IPS-NIHi7 (cell line): ENCODE measurements around the gene SLC7A6.
A peak's percentile ranks its signal among the peaks of the same experiment; 100 is the strongest.

ENCODE experiments used
- DNase-seq: peaks from one replicate; pipeline ENCODE4 v3.0.0; 2012; ENCODE audit warnings: mixed read lengths; ENCODE audit errors: extremely low spot score

SLC7A6 gene

DNA sequence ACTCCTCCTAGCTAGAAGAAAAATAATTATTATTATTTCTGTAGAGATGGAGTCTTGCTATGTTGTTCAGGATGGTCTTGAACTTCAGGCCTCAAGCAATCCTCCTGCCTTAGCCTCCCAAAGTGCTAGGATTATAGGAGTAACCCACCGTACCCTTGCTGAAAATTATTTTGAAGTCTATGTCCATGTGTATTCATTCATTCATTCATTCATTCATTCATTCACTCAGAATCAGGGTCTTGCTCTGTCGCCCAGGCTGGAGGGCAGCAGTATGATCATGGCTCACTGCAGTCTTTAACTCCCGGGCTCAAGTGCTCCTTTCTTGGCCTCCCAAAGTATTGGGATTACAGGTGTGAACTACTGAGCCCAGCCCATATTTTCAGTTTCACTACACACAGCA, 42.3 kb downstream of the SLC7A6 start:
- no peak for DNase-seq

DNA sequence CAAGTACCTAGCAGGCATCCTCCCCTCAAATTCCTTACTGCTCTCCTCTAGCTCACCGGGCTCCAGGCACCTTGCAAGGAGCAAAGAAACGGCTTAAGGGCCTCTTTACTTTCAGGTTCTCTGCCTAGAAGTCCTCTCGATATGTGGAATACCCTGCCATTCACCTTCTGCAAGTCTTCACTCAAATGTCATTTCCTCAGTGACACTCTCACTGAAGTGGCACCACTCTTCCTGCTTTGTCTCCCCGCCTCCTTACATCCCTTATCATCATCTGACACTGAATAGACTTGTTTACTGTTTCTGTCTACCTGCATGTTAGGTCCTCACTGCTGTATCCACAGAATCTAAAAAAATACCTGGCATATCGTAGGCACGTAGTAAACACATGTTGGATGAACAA, 45.5 kb downstream of the SLC7A6 start:
- no peak for DNase-seq

DNA sequence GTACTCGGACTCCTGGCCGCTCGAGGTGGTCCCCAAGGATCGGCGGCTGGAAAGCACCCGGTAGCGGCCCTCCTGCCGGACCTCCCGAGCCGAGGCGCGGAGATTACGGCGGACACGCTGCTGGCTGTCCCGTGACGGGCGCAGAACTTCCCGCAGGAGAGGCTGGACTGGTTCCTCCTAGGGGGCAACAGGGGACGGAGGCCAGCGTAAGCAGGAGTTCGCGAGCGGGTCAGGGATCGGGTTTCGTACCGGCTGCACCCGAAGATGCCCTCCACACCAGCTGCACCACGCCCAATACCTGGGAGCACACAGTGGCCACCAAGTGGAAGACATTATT, 46.1 kb downstream of the SLC7A6 start:
- DNase-seq, result peak; percentile 74

DNA sequence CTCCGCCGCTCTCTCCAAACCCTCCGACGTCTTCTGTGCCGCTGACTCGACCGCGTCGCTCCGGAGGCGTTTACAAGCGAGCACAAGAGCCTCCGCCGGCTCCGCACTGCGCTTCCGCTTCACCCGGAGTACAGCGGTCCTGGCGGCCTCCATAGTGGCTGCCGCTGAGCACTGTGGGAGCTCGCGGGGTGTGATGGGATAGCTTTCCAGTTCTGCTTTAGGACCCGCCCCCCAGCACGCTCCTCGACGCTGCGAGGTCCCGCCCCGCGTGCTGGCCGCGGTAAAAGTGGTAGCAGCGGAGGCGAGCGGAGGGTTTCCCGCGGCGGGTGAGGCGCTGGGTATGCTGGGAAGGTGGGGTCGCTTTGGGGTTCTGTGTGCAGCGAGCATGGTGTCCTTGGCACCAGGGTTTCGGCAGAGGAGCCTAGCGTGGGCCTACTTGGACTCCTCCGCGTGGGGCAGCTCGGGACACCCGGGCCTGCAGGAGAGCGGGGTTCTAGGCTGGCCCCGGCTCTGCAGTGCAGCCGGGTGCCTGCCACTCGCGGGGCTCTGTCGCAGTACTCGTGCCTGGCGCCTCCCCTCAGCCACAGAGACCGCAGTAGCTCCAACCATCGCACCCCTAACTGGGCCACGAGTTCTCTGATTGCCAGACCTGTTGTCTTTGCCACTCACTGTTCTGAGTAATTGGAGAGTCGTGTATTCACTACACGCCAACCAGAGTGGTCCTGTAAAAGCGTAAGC, 46.6 kb downstream of the SLC7A6 start, which contains the start of the genes PRMT7 and SLC7A6OS:
Gene PRMT7 (plus strand): TSS at position 246 of the 738 bp plus-strand sequence. CDS start 4,961 bp downstream, outside the sequence.
Gene SLC7A6OS (minus strand): TSS at position 173 of the 738 bp plus-strand sequence. CDS start 20 bp downstream, at position 153.
- DNase-seq, result peak; percentile 99

DNA sequence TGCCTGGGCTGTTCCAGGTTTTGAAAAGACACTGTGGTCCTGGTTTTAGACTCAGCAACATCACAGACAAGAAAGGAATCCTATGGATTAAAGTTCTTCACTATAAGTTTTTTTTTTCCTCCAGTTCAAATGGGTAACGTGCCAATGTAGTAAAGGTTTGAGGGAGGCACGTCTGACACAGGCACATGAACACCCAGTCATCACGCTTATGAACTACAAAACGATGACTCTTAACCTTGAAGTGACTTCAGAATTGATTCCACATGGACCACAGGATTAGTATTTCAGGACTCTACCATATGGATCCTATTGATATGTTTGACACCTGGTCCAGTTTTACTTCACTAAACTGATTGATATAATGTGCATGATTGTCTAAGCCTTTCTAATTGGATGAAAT, 48.8 kb downstream of the SLC7A6 start:
- no peak for DNase-seq

DNA sequence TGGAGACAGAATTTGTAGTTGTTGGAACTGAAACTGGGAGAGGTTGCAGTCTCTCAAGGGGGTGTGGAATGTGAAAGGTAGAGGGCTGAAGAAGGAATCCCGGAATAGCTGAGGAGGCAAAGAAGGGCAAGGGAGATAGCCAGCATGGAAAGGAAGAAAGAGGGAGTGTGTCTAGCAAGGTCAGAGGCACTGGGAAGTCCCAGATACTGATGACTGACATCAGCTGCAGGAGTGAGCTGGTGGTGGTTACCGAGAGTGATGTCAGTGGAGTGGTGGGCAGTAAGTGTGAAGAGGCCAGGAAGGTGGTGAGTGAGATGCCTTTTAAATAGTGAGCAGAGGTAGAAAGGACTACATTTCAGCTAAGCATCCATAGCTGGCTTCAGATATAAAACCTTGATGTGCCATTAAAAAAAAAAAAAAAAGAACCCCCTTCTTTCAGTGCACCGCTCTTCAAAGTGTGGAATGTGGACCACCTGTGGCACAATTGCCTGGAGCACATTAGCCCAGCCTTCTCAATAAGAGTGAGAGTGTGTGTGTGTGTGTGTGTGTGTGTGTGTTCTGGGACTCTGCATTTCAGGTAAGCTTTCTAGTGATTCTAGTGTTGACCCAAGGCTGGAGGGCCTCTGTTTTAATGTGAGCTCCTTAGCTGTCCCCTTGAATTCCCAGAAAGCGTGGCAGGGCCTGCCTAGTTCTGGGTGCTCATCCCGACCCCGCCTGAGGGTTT, 55.0 kb downstream of the SLC7A6 start:
- DNase-seq, result no peak

DNA sequence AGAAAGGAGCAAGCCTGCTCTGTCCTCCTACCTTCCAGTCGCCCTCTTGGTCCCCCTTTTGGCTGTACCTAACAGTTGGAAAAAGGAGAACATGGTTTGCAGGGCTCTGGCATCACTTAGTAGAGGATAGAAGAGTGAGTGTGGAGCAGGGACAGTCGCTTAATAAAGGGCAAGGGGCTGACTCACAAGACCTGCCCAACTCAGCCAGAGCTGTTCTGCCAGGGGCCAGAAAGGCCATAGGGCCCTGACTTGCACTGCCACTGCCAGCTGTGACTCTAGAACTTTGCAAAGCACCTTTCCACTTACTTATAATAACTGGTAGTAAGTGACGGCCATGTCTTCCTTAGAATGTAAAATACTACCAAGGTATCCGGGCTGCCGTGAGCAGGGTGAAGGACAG, 60.0 kb downstream of the SLC7A6 start:
- DNase-seq, result no peak

DNA sequence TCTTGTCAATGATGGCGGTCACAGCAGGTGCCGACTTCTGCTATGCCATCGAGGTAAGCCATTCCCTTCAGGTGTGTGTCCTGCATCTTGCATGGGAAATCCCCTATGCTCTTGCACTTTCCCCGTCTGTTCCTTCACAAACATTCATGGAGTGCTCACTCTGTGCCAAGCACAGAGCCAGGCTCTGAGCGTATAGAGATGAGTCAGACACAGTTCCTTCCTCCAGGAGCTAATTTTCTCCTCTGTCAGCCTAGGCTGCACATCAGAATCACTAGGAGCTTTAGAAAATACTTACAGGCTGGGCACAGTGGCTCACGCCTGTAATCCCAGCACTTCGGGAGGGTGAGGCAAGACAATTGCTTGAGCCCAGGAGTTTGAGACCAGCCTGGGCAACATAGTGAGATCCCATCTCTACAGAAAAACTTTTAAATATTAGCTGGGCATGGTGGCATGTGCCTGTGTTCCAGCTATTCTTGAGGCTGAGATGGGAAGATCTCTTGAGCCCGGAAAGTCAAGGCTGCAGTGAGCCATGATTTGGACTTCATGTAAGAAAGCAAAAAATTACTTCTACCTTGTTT, 60.5 kb downstream of the SLC7A6 start:
- no peak for DNase-seq

DNA sequence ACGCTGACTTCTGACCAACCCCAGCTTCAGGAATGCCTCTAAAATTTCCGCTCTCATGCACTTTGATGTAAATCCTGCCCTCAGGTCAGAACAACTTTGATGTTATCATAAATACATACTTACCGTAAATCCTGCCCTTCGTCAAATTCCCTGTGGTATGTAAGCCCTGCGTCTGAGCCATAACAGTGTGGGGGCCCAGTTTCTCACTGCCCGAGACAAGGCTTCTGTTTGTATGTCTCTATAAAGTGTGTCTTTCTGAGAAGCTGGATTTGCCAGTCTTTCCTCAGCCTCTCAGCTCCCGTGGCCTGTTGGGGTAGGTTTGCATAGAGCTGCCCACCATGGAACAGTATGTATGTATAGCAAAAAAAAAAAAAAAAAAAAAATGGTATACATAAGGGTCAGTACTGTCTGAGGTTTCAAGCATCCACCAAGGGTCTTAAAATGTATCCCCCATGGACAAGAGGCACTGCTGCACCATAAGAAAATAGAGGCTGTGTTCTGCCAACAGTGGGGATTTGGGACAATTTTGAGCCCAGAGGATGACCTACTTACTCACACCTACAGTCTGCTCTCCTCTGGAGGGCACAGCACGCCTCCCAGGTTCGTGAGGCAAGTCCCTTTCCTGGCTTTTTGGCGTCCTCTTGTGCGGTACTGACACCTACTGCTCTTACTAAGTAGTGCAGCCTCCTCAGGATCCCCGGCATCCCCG, 64.0 kb downstream of the SLC7A6 start:
- peak; percentile 96 for DNase-seq

DNA sequence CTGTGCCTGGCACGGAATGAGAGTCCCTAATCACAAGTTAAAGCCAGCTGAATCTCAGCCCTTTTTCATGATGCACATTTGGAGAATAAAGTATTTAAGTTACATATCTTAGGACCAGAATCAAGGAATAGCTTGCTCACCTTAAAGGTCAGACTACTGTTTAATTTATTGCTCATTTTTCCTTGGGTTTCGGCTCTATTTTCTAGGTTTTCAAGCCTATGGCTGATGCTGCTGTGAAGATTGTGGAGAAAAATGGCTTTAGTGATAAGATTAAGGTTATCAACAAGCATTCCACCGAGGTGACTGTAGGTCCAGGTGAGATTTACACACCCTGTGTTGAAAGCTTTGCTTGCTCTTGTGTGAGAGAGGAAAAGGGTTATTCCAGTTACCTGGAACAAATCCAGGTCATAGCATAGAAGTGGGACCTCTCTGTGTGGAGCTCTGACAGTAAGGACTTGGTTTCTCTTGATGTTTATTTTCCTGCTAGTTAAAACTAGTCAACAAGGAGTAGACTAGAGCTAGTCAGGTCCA, 64.6 kb downstream of the SLC7A6 start:
- no peak for DNase-seq

DNA sequence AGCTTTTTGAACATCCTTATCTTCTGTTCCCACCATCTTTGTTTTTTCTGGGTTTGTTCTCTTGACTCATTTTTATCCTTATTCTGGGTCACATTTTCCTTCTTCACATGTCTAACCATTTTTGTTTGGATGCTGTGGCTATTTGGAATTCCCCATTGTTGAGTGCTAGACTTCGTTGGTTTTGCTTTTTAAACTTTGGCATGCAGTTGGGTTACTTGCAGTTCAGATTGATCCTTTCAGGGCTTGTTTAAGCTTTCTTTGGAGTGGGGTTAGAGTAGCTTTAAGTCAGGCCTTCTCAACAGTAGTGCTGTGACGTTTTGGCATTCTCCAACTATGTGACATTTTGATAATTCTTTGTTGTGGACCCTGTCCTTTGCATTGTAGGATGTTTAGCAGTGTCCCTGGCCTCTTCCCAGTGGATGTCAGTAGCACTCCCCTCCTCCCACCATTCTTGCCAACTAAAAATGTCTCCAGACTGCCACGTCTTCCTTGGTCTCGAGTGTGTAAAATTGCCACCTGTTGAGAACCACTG, 67.6 kb downstream of the SLC7A6 start:
- no peak for DNase-seq

DNA sequence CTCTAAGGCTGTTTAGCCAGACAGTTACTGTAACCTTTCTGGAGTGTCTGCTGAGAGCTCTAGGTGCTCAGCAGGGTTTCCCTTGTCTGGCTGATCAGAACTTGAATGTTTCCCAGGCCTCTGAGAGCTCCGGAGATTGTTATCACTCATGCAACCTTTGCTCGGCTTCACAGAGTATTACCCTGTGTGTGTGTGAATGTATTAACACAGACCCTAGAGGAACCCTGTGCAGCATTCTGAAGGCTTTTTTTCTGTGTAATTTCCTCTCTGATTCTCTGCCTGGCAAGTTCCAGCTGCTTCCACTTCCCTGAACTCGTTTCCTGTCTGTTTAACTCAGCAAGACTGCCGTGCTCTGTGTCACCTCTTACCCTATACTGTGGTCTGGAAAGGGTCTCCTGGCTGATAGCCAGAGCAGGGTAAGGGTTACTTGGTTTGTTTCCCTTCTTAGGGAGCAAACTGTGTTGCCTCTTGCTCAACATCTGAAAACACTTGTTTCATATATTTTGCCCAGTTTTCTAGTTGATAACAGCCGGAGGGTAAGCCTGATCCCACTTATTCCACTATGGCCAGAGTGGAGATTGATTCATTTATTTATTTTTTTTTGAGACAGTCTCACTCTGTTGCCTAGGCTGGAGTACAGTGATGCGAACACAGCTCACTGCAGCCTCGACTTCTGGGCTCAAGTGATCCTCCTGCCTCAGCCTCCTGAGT, 68.2 kb downstream of the SLC7A6 start:
- DNase-seq, result no peak

DNA sequence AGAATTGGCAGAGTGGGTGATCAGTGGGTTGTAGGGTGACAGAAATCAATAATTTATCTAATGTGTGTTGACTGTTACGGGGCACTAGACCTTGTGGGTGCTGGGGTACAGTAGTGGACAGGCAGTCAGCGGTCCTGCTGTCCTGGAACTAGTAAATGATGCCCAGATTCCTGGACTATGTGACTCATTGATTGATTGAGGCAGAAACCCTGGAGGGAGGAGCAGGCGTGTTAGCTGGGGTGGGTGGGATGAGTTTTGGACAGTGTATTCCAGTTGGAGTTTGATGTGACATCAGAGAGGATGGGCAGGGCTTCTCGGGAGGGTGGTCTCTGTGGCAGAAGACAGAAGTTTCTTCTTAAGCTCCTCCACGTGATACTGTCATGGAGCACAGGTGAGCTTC, 70.8 kb downstream of the SLC7A6 start:
- no peak for DNase-seq

DNA sequence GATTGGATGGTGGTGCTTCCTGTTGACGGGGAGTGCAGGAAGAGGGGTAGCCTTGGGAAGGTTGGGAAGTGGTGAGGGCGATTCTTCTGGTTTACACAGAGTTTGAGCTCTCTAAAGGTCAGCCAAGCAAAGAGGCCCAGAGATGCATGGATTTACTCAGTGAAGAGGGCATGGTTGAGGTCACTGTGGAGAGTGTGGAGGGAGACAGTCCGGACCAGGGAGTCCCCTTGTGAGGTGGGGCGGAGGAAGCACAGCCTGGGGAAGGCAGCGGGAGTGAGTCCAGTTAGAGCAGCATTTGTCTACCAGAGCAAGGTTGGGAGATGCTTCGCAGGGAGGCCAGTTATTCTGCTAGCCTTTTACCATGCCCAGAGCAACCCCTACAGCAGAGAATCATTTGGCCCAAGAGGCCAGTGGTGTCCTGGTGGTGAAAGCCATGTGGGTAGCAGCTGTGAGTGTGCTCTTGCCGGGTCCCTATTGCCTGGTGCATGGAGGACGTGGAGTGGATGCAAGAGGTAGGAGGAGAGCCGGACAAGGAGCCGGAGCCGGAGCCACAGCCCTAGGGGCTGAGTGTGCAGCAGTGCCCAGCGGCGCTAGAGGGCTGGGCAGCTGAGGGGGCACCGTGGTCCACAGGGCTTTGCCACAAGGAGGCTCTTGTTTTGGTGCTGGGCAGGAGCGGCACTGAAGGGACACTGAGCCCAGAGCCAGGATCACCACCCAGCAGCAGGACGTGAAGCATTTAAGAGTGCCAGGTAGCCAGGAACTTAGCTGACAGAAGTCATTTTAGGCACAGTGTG, 74.2 kb downstream of the SLC7A6 start:
- DNase-seq, result no peak

DNA sequence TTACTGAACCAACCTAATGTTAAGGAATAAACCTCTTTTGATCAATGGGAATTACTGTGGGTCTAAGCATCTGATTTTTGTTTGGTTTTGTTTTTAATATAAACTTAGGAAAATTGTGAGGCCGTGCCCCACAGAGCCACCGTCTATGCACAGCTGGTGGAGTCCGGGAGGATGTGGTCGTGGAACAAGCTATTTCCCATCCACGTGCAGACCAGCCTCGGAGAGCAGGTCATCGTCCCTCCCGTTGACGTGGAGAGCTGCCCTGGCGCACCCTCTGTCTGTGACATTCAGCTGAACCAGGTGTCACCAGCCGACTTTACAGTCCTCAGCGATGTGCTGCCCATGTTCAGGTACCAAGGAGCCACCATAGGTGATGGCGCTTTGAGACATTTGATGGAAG, 74.9 kb downstream of the SLC7A6 start:
- DNase-seq, result no peak

DNA sequence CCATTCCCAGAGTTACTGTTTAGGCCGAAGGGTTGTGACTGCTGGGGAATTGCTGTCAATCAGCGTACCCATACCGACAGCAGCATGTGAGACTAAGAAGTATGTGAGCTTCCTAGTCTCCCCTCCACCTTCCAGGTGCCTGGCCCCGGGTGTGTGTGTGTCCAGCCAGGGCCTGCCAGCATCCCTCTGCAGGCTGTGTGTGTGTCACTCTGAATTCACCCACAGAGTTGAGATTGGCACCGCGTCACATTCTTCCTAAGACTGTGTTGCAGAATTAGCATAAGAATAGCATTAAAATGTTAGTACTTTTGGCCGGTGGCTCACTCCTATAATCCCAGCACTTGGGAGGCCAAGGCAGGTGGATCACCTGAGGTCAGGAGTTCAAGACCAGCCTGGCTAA, 78.3 kb downstream of the SLC7A6 start:
- no peak for DNase-seq

DNA sequence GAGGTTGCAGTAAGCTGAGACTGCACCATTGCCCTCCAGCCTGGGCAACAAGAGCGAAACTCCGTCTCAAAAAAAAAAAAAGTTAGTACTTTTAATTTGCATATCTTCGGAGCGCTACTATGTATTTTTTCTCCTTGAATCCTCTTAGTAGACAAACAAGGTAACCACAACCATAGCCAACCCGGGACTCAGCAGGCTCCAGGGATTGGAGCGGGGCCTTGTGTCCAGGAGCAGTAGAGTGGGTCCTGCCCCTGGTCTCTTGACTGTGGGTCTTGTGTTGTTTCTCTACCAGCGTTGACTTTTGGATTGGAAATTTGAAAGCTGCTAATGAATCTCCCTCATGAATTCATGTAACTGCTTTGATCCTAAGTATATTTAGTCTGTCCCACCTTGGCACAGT, 78.8 kb downstream of the SLC7A6 start:
- DNase-seq, result no peak

DNA sequence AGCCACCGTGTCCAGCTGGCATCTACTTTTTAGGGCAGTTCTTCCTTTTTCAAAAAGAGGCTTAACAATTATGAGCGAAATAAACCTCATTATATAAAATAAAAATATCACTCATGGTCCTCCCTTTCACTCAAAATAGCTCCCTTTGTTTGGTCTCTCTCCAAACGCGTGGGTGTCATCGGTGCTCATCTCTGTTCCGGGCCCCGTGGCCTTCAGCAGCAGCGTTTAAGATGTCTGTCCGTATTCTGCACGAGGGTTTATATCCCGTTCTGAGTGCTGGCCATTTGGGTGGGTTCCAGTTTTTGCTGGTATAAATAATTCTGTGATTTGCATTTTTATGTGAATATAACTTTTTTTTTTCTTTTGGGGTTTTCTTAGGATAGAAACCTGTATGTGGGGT, 79.9 kb downstream of the SLC7A6 start:
- no peak for DNase-seq

DNA sequence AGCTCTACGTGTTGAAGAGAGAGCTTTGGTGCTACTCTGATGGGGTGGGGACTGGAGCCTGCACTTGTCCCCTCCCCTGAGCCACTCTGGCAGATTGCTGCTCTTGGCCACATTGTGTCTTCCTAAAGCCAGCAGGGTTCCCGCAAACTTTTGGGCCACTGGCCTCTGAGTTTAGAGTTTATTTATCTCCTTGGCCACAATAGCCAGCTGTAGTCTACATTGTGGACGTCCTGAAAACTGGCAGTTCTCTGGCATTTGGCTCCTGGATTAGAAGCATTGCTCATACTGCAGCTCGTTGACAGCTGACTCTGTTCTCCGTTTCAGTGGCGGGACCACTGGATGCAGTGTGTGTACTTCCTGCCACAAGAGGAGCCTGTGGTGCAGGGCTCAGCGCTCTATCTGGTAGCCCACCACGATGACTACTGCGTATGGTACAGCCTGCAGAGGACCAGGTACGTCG, 81.1 kb downstream of the SLC7A6 start:
- no peak for DNase-seq

DNA sequence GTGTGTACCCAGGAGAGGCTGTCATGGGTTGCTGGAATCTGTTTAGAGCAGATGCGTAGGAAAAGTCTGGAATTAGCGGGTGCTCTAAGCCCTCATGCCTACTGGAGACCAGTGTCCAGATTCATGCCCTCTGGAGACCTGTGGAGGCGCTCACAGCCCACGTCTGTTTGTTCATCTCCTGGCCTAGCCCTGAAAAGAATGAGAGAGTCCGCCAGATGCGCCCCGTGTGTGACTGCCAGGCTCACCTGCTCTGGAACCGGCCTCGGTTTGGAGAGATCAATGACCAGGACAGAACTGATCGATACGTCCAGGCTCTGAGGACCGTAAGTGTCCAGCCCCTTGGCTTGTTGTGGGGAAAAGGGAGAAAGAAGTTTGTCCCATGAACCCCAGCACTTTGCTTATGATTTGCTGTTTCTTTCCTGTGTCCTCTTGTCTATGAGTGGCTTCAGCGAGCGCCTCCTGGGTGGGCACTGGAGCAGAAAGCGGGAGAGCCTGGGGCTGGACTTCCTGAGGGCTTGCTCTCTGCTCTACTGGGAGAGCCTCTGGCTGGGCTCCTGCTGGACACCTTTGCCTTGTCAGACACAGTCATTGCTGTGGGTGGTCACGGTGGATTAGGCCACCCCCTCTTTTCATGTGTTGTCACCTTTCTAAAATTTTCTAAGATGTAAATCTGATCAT, 81.8 kb downstream of the SLC7A6 start:
- no peak for DNase-seq
